Mucosa of descending colon (tissue), 3 donors: ENCODE measurements around the gene CTNNAL1. TPM values are rescaled to one million over a fixed set of nuclear protein-coding genes. Genes with fewer than 3 reads are reported as not detected.

Source experiments
- ATAC-seq: fragments of 200-7000 bp; cut with Tn5 transposase; one replicate; pipeline ENCODE4 v1.9.1; 2020; ENCODE audit warnings: mild to moderate bottlenecking, moderate library complexity
- DNase-seq, 3 donors: peaks; one replicate each; pipeline ENCODE4 v3.0.0-alpha.2; 2020
- H3K36me3 ChIP-seq: fragments of 200-600 bp; one replicate; pipeline ENCODE4 v1.8.0; 2021; ENCODE audit warnings: low read depth, mild to moderate bottlenecking
- H3K4me1 ChIP-seq: fragments of 200-600 bp; one replicate; pipeline ENCODE4 v1.8.0; 2021; ENCODE audit warnings: low read depth, mild to moderate bottlenecking
- H3K4me3 ChIP-seq: fragments of 200-600 bp; one replicate; pipeline ENCODE4 v1.8.0; 2021; ENCODE audit warnings: mild to moderate bottlenecking
- H3K9me3 ChIP-seq: fragments of 200-600 bp; one replicate; pipeline ENCODE4 v1.8.0; 2021; ENCODE audit warnings: mild to moderate bottlenecking
- CTCF ChIP-seq: fragments of 200-600 bp; IDR thresholded peaks from one replicate; pipeline ENCODE4 v1.8.0; 2022; ENCODE audit warnings: antibody characterized with exemption, mild to moderate bottlenecking
- intact Hi-C, 2 donors: fragments of 100-400 bp; cut with DNase I in 1 of 2; cut with micrococcal nuclease in 1 of 2; formaldehyde crosslinking; loops; one replicate each; pipeline versions ENCODE4 v1.11.0 to v1.11.1; 2022; cut with DNase I, micrococcal nuclease
- total RNA-seq, 3 donors: library from RNA; stranded (reverse); fragmentation: NEBNext Ultra II Directional in 2 of 3; extraction: Animal tissue kit (Norgen Biotek cat#: 25700) in 2 of 3; gene quantifications; one replicate each; pipeline versions ENCODE4 v1.2.1 to v1.2.4, GENCODE V29; 2021 to 2023
- donor health status: DM: no; HTN: no; CAD: no; lungs with moderate emphysema.
- donor health status: DM: no; HTN: no; CAD: no.
- donor health status: DM: no; HTN: yes; CAD: no.

Gene CTNNAL1
- total RNA-seq, 3 donors from 2014 or later: 8.3 to 21.9 (median 15.6) TPM

GRCh38 chr9:109026306-109026705, 13.0 kb upstream of the CTNNAL1 start:
- TF ChIP-seq CTCF: no peak
- ATAC-seq (no peak), DNase-seq (no peak)
- no peak overlapping the region for H3K4me3 ChIP-seq
- no peaks in the 10 kb centered on the region for H3K36me3 ChIP-seq
- H3K4me1 ChIP-seq: no peaks in the 10 kb centered on the region
- H3K9me3 ChIP-seq: no peaks in the 10 kb centered on the region
- intact Hi-C loops: no loop called here

GRCh38 chr9:109022873-109023272, 9.6 kb upstream of the CTNNAL1 start:
- Histone ChIP-seq H3K4me1 (no peaks in the 10 kb centered on the region), H3K9me3 (no peaks in the 10 kb centered on the region), H3K4me3 (no peak overlapping the region), H3K36me3 (no peaks in the 10 kb centered on the region)
- no peak for DNase-seq
- no peak for ATAC-seq
- intact Hi-C loops: no loop called here
- TF ChIP-seq CTCF: no peak

GRCh38 chr9:109020581-109021511, 7.5 kb upstream of the CTNNAL1 start:
- H3K9me3 ChIP-seq: no peaks in the 10 kb centered on the region
- no peaks in the 10 kb centered on the region for H3K4me1 ChIP-seq
- intact Hi-C loops: no loop called here
- DNase-seq: no peak
- ATAC-seq: no peak
- no peaks in the 10 kb centered on the region for H3K36me3 ChIP-seq
- no peak for TF ChIP-seq CTCF
- no peak overlapping the region for H3K4me3 ChIP-seq

GRCh38 chr9:109020113-109020512, 6.8 kb upstream of the CTNNAL1 start:
- H3K36me3 ChIP-seq: no peaks in the 10 kb centered on the region
- intact Hi-C loops: no loop called here
- no peaks in the 10 kb centered on the region for H3K4me1 ChIP-seq
- ATAC-seq (no peak), DNase-seq (no peak)
- TF ChIP-seq CTCF: no peak
- H3K4me3 ChIP-seq: no peak overlapping the region
- H3K9me3 ChIP-seq: no peaks in the 10 kb centered on the region

GRCh38 chr9:109019420-109019819, 6.1 kb upstream of the CTNNAL1 start:
- Histone ChIP-seq H3K4me1 (no peaks in the 10 kb centered on the region), H3K36me3 (no peaks in the 10 kb centered on the region), H3K4me3 (no peak overlapping the region), H3K9me3 (no peaks in the 10 kb centered on the region)
- ATAC-seq: no peak
- TF ChIP-seq CTCF: no peak
- intact Hi-C loops: no loop called here
- DNase-seq: no peak
